Fibroblast of villous mesenchyme (primary cell): ENCODE data around the gene C22orf15. TPM values are rescaled to one million over a fixed set of nuclear protein-coding genes. Genes with fewer than 3 reads are reported as not detected.
A peak's percentile ranks its signal among the peaks of the same experiment; 100 is the strongest.

Experiments
- DNase-seq: peaks from one replicate; pipeline ENCODE4 v3.0.0-alpha.2; 2010; ENCODE audit warnings: low read depth
- H3K4me3 ChIP-seq: 2 replicates; pipeline ENCODE4 v1.5.1; 2011; ENCODE audit warnings: low read depth, mild to moderate bottlenecking, low read length
- CTCF ChIP-seq: IDR thresholded peaks from 2 replicates; pipeline ENCODE4 v1.5.1; 2012; ENCODE audit warnings: low read depth, mild to moderate bottlenecking, low read length; ENCODE audit not compliant: insufficient read depth
- total RNA-seq: library from RNA; depleted of rRNA; stranded (reverse); fragments of >200 nt; gene quantifications from 2 replicates; pipeline ENCODE4 v1.2.3, GENCODE V29; 2012

Gene C22orf15
- total RNA-seq, 1 donor = 0.43 TPM

- DNase-seq = no peak
Measured at GRCh38 chr22:23743303-23743705, 19.5 kb upstream of the C22orf15 start.

GRCh38 chr22:23744001-23744400 lies 18.8 kb upstream of the C22orf15 start:
- no peak for DNase-seq
- TF ChIP-seq CTCF = no peak
- H3K4me3 ChIP-seq = no peak overlapping the region

More at GRCh38 chr22:23743303-23743705, 19.5 kb upstream of the C22orf15 start:
- no peak for TF ChIP-seq CTCF
- H3K4me3 ChIP-seq = no peak overlapping the region

DNA sequence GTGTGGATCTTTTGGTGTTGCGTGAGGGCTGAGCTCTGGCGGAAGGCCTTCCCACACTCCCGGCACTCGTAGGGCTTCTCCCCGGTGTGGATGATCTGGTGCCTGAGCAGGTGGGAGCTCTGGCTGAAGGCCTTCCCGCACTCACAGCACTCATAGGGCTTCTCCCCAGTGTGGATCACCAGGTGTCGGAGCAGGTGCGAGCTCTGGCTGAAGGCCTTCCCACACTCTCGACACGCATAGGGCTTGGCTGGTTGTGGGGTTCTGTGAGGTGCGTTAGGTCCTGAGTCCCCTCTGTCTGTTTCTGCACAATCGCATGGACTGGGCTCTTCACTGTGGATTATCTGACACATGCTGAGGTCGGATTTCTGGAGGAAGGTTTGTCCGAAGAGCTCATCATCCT lies 18.3 kb upstream of the C22orf15 start:
- DNase-seq = no peak
- no peak overlapping the region for H3K4me3 ChIP-seq
- TF ChIP-seq CTCF = no peak

GRCh38 chr22:23745791-23746190 lies 17.0 kb upstream of the C22orf15 start:
- H3K4me3 ChIP-seq = no peak overlapping the region
- no peak for DNase-seq

GRCh38 chr22:23749841-23750301 lies 12.9 kb upstream of the C22orf15 start:
- no peak for TF ChIP-seq CTCF
- no peak for DNase-seq
- H3K4me3 ChIP-seq = peak overlapping the region; percentile 89

More at GRCh38 chr22:23745791-23746190, 17.0 kb upstream of the C22orf15 start:
- TF ChIP-seq CTCF = no peak

DNA sequence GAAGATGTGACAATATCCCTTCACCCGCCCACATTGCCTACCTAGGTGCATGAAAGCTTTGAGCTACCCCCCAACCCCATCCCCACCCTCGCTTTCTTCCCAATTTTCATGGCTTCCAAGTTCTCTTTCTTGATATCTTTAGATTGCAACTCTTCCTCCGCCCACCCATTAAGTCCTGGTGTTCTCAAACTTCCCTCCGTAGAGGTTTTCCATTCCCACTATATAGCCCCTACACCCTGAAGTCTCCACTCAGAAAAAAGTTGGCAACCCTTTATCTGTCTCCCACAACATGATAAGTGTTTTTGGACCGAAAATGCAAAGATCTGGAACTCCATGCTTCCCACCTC lies 12.4 kb upstream of the C22orf15 start:
- DNase-seq = no peak
- H3K4me3 ChIP-seq = peak overlapping the region; percentile 89

More for the DNA sequence above, 12.4 kb upstream of the C22orf15 start:
- no peak for TF ChIP-seq CTCF
